Measurements from ENCODE around the gene TCP11L1.
"Not testable (repeated sequence)": the region's sequence is repeated elsewhere in the genome, so short reads cannot be mapped to it uniquely, and the experiment has no call there.

Gene TCP11L1

GRCh38 chr11:33089776-33090175 lies 50.4 kb downstream of the TCP11L1 start:
- H3K4me3 ChIP-seq (ENCODE audit: low read depth in 1 of 2, low read length in 2 of 2) = no peak overlapping the region
- H3K4me1 ChIP-seq (ENCODE audit: control insufficient read depth in 1 of 2, insufficient read depth in 2 of 2, low read length in 2 of 2) = peaks cover 0 to 8% of the 10 kb centered on the region in 2 donors
- H3K9ac ChIP-seq (ENCODE audit: low read depth in 1 of 2, low read length in 2 of 2) = no peak overlapping the region
- no peaks in the 10 kb centered on the region for H3K27me3 ChIP-seq (ENCODE audit: control insufficient read depth in 1 of 2, insufficient read depth in 2 of 2, low read length in 2 of 2)
- H3K9me3 ChIP-seq (ENCODE audit: control insufficient read depth in 1 of 2, low read length in 2 of 2) = no peaks in the 10 kb centered on the region
- H3K27ac ChIP-seq (ENCODE audit: low read depth, low read length) = no peak overlapping the region
- peaks cover 7 to 22% of the 10 kb centered on the region in 2 donors for H3K36me3 ChIP-seq (ENCODE audit: control insufficient read depth in 1 of 2, insufficient read depth in 2 of 2, low read length in 2 of 2)

GRCh38 chr11:33094157-33094556 lies 54.8 kb downstream of the TCP11L1 start:
- H3K27ac ChIP-seq (ENCODE audit: low read depth, low read length) = no peak overlapping the region
- no peak overlapping the region for H3K9ac ChIP-seq (ENCODE audit: low read depth in 1 of 2, low read length in 2 of 2)
- H3K4me3 ChIP-seq (ENCODE audit: low read depth in 1 of 2, low read length in 2 of 2) = no peak overlapping the region
- no peaks in the 10 kb centered on the region for H3K27me3 ChIP-seq (ENCODE audit: control insufficient read depth in 1 of 2, insufficient read depth in 2 of 2, low read length in 2 of 2)
- H3K9me3 ChIP-seq (ENCODE audit: control insufficient read depth in 1 of 2, low read length in 2 of 2) = no peaks in the 10 kb centered on the region
- no peaks in the 10 kb centered on the region for H3K4me1 ChIP-seq (ENCODE audit: control insufficient read depth in 1 of 2, insufficient read depth in 2 of 2, low read length in 2 of 2)
- H3K36me3 ChIP-seq (ENCODE audit: control insufficient read depth in 1 of 2, insufficient read depth in 2 of 2, low read length in 2 of 2) = peaks cover 14 to 37% of the 10 kb centered on the region in 2 donors

GRCh38 chr11:33103836-33104235 lies 64.5 kb downstream of the TCP11L1 start:
- Histone ChIP-seq H3K4me1 (ENCODE audit: control insufficient read depth in 1 of 2, insufficient read depth in 2 of 2, low read length in 2 of 2) (peaks cover 3% of the 10 kb centered on the region in 2 donors), H3K27me3 (ENCODE audit: control insufficient read depth in 1 of 2, insufficient read depth in 2 of 2, low read length in 2 of 2) (no peaks in the 10 kb centered on the region), H3K4me3 (ENCODE audit: low read depth in 1 of 2, low read length in 2 of 2) (no peak overlapping the region), H3K27ac (ENCODE audit: low read depth, low read length) (no peak overlapping the region), H3K9ac (ENCODE audit: low read depth in 1 of 2, low read length in 2 of 2) (no peak overlapping the region), H3K9me3 (ENCODE audit: control insufficient read depth in 1 of 2, low read length in 2 of 2) (no peaks in the 10 kb centered on the region), H3K36me3 (ENCODE audit: control insufficient read depth in 1 of 2, insufficient read depth in 2 of 2, low read length in 2 of 2) (peaks cover 8 to 27% of the 10 kb centered on the region in 2 donors)

- Histone ChIP-seq H3K9me3 (ENCODE audit: control insufficient read depth in 1 of 2, low read length in 2 of 2) (no peaks in the 10 kb centered on the region), H3K4me1 (ENCODE audit: control insufficient read depth in 1 of 2, insufficient read depth in 2 of 2, low read length in 2 of 2) (peaks cover 13 to 19% of the 10 kb centered on the region in 2 donors), H3K27me3 (ENCODE audit: control insufficient read depth in 1 of 2, insufficient read depth in 2 of 2, low read length in 2 of 2) (no peaks in the 10 kb centered on the region), H3K4me3 (ENCODE audit: low read depth in 1 of 2, low read length in 2 of 2) (no peak overlapping the region), H3K36me3 (ENCODE audit: control insufficient read depth in 1 of 2, insufficient read depth in 2 of 2, low read length in 2 of 2) (peaks cover 0 to 7% of the 10 kb centered on the region in 2 donors), H3K9ac (ENCODE audit: low read depth in 1 of 2, low read length in 2 of 2) (no peak overlapping the region), H3K27ac (ENCODE audit: low read depth, low read length) (no peak overlapping the region)
These were observed 70.0 kb downstream of the TCP11L1 start for GRCh38 chr11:33109294-33109895.

GRCh38 chr11:33110083-33110482 lies 70.7 kb downstream of the TCP11L1 start:
- no peaks in the 10 kb centered on the region for H3K27me3 ChIP-seq (ENCODE audit: control insufficient read depth in 1 of 2, insufficient read depth in 2 of 2, low read length in 2 of 2)
- H3K36me3 ChIP-seq (ENCODE audit: control insufficient read depth in 1 of 2, insufficient read depth in 2 of 2, low read length in 2 of 2) = peaks cover 0 to 3% of the 10 kb centered on the region in 2 donors
- H3K9ac ChIP-seq (ENCODE audit: low read depth in 1 of 2, low read length in 2 of 2) = no peak overlapping the region
- H3K9me3 ChIP-seq (ENCODE audit: control insufficient read depth in 1 of 2, low read length in 2 of 2) = no peaks in the 10 kb centered on the region
- H3K4me1 ChIP-seq (ENCODE audit: control insufficient read depth in 1 of 2, insufficient read depth in 2 of 2, low read length in 2 of 2) = peaks cover 13 to 19% of the 10 kb centered on the region in 2 donors
- no peak overlapping the region for H3K4me3 ChIP-seq (ENCODE audit: low read depth in 1 of 2, low read length in 2 of 2)
- no peak overlapping the region for H3K27ac ChIP-seq (ENCODE audit: low read depth, low read length)

GRCh38 chr11:33116535-33116934 lies 77.2 kb downstream of the TCP11L1 start:
- no peak overlapping the region for H3K4me3 ChIP-seq (ENCODE audit: low read depth in 1 of 2, low read length in 2 of 2)
- H3K9me3 ChIP-seq (ENCODE audit: control insufficient read depth in 1 of 2, low read length in 2 of 2) = no peaks in the 10 kb centered on the region
- H3K27me3 ChIP-seq (ENCODE audit: control insufficient read depth in 1 of 2, insufficient read depth in 2 of 2, low read length in 2 of 2) = no peaks in the 10 kb centered on the region
- peaks cover 0 to 7% of the 10 kb centered on the region in 2 donors for H3K4me1 ChIP-seq (ENCODE audit: control insufficient read depth in 1 of 2, insufficient read depth in 2 of 2, low read length in 2 of 2)
- no peak overlapping the region for H3K27ac ChIP-seq (ENCODE audit: low read depth, low read length)
- no peaks in the 10 kb centered on the region for H3K36me3 ChIP-seq (ENCODE audit: control insufficient read depth in 1 of 2, insufficient read depth in 2 of 2, low read length in 2 of 2)
- H3K9ac ChIP-seq (ENCODE audit: low read depth in 1 of 2, low read length in 2 of 2) = no peak overlapping the region

GRCh38 chr11:33122696-33123095 lies 83.3 kb downstream of the TCP11L1 start:
- H3K9me3 ChIP-seq (ENCODE audit: control insufficient read depth in 1 of 2, low read length in 2 of 2); H3K36me3 ChIP-seq (ENCODE audit: control insufficient read depth in 1 of 2, insufficient read depth in 2 of 2, low read length in 2 of 2); H3K4me3 ChIP-seq (ENCODE audit: low read depth in 1 of 2, low read length in 2 of 2); H3K9ac ChIP-seq (ENCODE audit: low read depth in 1 of 2, low read length in 2 of 2); H3K27me3 ChIP-seq (ENCODE audit: control insufficient read depth in 1 of 2, insufficient read depth in 2 of 2, low read length in 2 of 2); H3K4me1 ChIP-seq (ENCODE audit: control insufficient read depth in 1 of 2, insufficient read depth in 2 of 2, low read length in 2 of 2); H3K27ac ChIP-seq (ENCODE audit: low read depth, low read length): not testable (repeated sequence)
